Heart right ventricle (tissue), 16 donors: ENCODE data around the gene BCDIN3D. TPM values are rescaled to one million over a fixed set of nuclear protein-coding genes. Genes with fewer than 3 reads are reported as not detected.

Experiments used
- ATAC-seq, 8 donors: fragments of 200-7000 bp; cut with Tn5 transposase; one replicate each; pipeline ENCODE4 v1.9.1; 2020; ENCODE audit warnings: mild to moderate bottlenecking in 8 of 8, moderate library complexity in 8 of 8, moderate number of reproducible peaks in 1 of 8
- DNase-seq, 2 donors: peaks; one replicate each; pipeline ENCODE4 v3.0.0-alpha.2; 2020
- H3K27ac ChIP-seq, 10 donors: fragments of 200-600 bp; sonication (generic) in 2 of 10; one replicate each; pipeline versions ENCODE4 v1.5.0 to v1.8.0; 2020 to 2022; ENCODE audit warnings: mild to moderate bottlenecking in 3 of 10
- H3K27me3 ChIP-seq, 7 donors: fragments of 200-600 bp; one replicate each; pipeline ENCODE4 v1.8.0; 2021 to 2022; ENCODE audit warnings: mild to moderate bottlenecking in 2 of 7
- H3K36me3 ChIP-seq, 9 donors: fragments of 200-600 bp; sonication (generic) in 1 of 9; one replicate each; pipeline versions ENCODE4 v1.5.0 to v1.8.0; 2020 to 2022; ENCODE audit warnings: mild to moderate bottlenecking in 2 of 9
- H3K4me1 ChIP-seq, 9 donors: fragments of 200-600 bp; sonication (generic) in 1 of 9; one replicate each; pipeline versions ENCODE4 v1.5.0 to v1.8.0; 2020 to 2022; ENCODE audit warnings: mild to moderate bottlenecking in 4 of 9
- H3K4me3 ChIP-seq, 10 donors: fragments of 200-600 bp; sonication (generic) in 2 of 10; one replicate each; pipeline versions ENCODE4 v1.5.0 to v1.8.0; 2020 to 2022; ENCODE audit warnings: mild to moderate bottlenecking in 7 of 10, moderate library complexity in 2 of 10
- H3K9me3 ChIP-seq, 11 donors: fragments of 200-600 bp in 10 of 11; sonication (generic) in 2 of 11; one replicate each; pipeline versions ENCODE4 v1.5.0 to v1.8.0; 2013 to 2022; ENCODE audit warnings: mild to moderate bottlenecking in 2 of 11, control low read depth in 1 of 11, moderate library complexity in 1 of 11
- CTCF ChIP-seq, 9 donors: fragments of 200-600 bp; sonication (generic) in 2 of 9; IDR thresholded peaks; one replicate each; pipeline versions ENCODE4 v1.5.0 to v1.8.0; 2021 to 2022; ENCODE audit warnings: antibody characterized with exemption in 9 of 9, mild to moderate bottlenecking in 5 of 9, moderate library complexity in 1 of 9
- WGBS, 2 donors: extraction: QIAGEN DNeasy Blood & Tissue Kit; methylation state at CpG; one replicate each; pipeline ENCODE4 v1.1.7; 2013; ENCODE audit warnings: inconsistent platforms in 1 of 2; 5-methylcytosine and 5-hydroxymethylcytosine counted together
- intact Hi-C, 10 donors: fragments of 100-400 bp; cut with DNase I; formaldehyde crosslinking; loops; one replicate each; pipeline versions ENCODE4 v1.11.1 to v1.14.2; 2022
- polyA plus RNA-seq, 2 donors: library from polyadenylated mRNA; stranded (reverse); fragments of 200-250 nt; gene quantifications; one replicate each; pipeline ENCODE4 v1.2.3, GENCODE V29; 2013
- total RNA-seq, 10 donors: library from RNA; stranded (reverse); fragmentation: NEBNext Ultra II Directional in 3 of 10; extraction: Animal tissue kit (Norgen Biotek cat#: 25700) in 3 of 10; gene quantifications; one replicate each; pipeline versions ENCODE4 v1.2.1 to v1.2.4, GENCODE V29; 2021 to 2023
- donor health status: Arrhythmogenic right ventricular cardiomyopathy.
- donor health status: ischemic (EF 13 %, LVEDD 7.1; RV severe dilation, severe dysfunction).
- donor health status: healthy with polysubstance abuse.
- donor health status: DM: no; HTN: yes; CAD: no.
- donor health status: DM: no; HTN: no; CAD: no.
- donor health status: ischemic (EF 25% LVEDD 6.9; RV normal size, moderate dysfunction).
- donor health status: ischemic (EF 25% LVEDD 5.7; RV mildly dilated, moderate dysfunction).
- donor health status: healthy.
- donor health status: DM: yes; HTN: yes; CAD: no.
- donor health status: Ischemic cardiomyopathy.
- donor health status: ischemic (EF 35%, LVEDD 5.7; RV mildly dilated, moderate dysfunction).
- donor health status: nonischemic (EF 11% LVEDD 7.7; RV severe dilation, severe dysfunction).
- donor health status: DM: yes; HTN: yes; CAD: no.
- donor health status: PGD.
- donor health status: ischemic (EF 29% LVEDD 5.4; RV normal size, mild dysfunction).
- donor health status: nonischemic (EF 23%, LVEDD 6.1; RV moderate dilation, normal function).

The BCDIN3D gene
- total and polyA plus RNA-seq, 12 donors = 1.1 to 3.9 (median 2.1) TPM

- peak overlapping the region in 1 of 10 donors; percentile 67 for H3K27ac ChIP-seq
- intact Hi-C loops = loop anchor here (1.0 to 10.0 kb wide), 11 partner anchors 75 to 205 kb away; partner anchors contain the start of genes ASIC1 (in 8 of the 10) and AQP2 (in 1 of the 10)
- H3K36me3 ChIP-seq = no peaks in the 10 kb centered on the region
- DNase-seq (peak; percentile 72 to 77), ATAC-seq (peak in 7 of 8 donors; percentile 4 to 40 (median 20))
- WGBS, 2 donors = 32 to 36% methylated on average over 19 of the region's 19 CpGs
- no peaks in the 10 kb centered on the region for H3K9me3 ChIP-seq
- peaks cover 0 to 15% (median 6%) of the 10 kb centered on the region in 7 donors for H3K27me3 ChIP-seq
- no peak overlapping the region for H3K4me3 ChIP-seq
- peak; percentile 95 to 99 (median 97) for TF ChIP-seq CTCF (IDR thresholded peaks at IDR 0.05)
- peaks cover 22 to 40% (median 30%) of the 10 kb centered on the region in 9 donors for H3K4me1 ChIP-seq
Observed at GRCh38 chr12:49866859-49867569, 24.1 kb upstream of the BCDIN3D start.

- 83 to 89% methylated on average over 8 of the region's 8 CpGs for WGBS, 2 donors
- peaks cover 22 to 39% (median 30%) of the 10 kb centered on the region in 9 donors for H3K4me1 ChIP-seq
- intact Hi-C loops = loop anchor here (2.0 to 10.0 kb wide), 10 partner anchors 77 to 207 kb away; partner anchors contain the start of genes ASIC1 (in 8 of the 10) and AQP2 (in 1 of the 10)
- H3K27ac ChIP-seq = no peak overlapping the region
- no peak overlapping the region for H3K4me3 ChIP-seq
- H3K9me3 ChIP-seq = no peaks in the 10 kb centered on the region
- DNase-seq (no peak), ATAC-seq (no peak)
- H3K27me3 ChIP-seq = peaks cover 0 to 15% (median 6%) of the 10 kb centered on the region in 7 donors
- H3K36me3 ChIP-seq = no peaks in the 10 kb centered on the region
- no peak for TF ChIP-seq CTCF (IDR thresholded peaks at IDR 0.05)
Observed at GRCh38 chr12:49865782-49866135, 22.9 kb upstream of the BCDIN3D start.

- peaks cover 0 to 15% (median 6%) of the 10 kb centered on the region in 7 donors for H3K27me3 ChIP-seq
- intact Hi-C loops = loop anchor here (5.0 to 10.0 kb wide), 9 partner anchors 77 to 207 kb away; partner anchors contain the start of genes ASIC1 (in 8 of the 10) and AQP2 (in 1 of the 10)
- no peak overlapping the region for H3K4me3 ChIP-seq
- 78 to 85% methylated on average over 13 of the region's 13 CpGs for WGBS, 2 donors
- H3K27ac ChIP-seq = no peak overlapping the region
- no peak for TF ChIP-seq CTCF (IDR thresholded peaks at IDR 0.05)
- H3K9me3 ChIP-seq = no peaks in the 10 kb centered on the region
- ATAC-seq (no peak), DNase-seq (no peak)
- H3K36me3 ChIP-seq = no peaks in the 10 kb centered on the region
- H3K4me1 ChIP-seq = peaks cover 22 to 34% (median 30%) of the 10 kb centered on the region in 9 donors
Observed at GRCh38 chr12:49865109-49865781, 22.3 kb upstream of the BCDIN3D start.

- H3K36me3 ChIP-seq = no peaks in the 10 kb centered on the region
- peaks cover 21 to 29% (median 26%) of the 10 kb centered on the region in 9 donors for H3K4me1 ChIP-seq
- no peaks in the 10 kb centered on the region for H3K9me3 ChIP-seq
- ATAC-seq (no peak), DNase-seq (no peak)
- intact Hi-C loops = loop anchor here (5.0 to 10.0 kb wide), 9 partner anchors 78 to 208 kb away; partner anchors contain the start of genes ASIC1 (in 8 of the 10) and AQP2 (in 1 of the 10)
- H3K4me3 ChIP-seq = no peak overlapping the region
- H3K27me3 ChIP-seq = peaks cover 0 to 15% (median 6%) of the 10 kb centered on the region in 7 donors
- 44 to 65% methylated on average over 2 of the region's 2 CpGs for WGBS, 2 donors
- no peak overlapping the region for H3K27ac ChIP-seq
- TF ChIP-seq CTCF (IDR thresholded peaks at IDR 0.05) = no peak
Observed at GRCh38 chr12:49864798-49865090, 21.8 kb upstream of the BCDIN3D start.
